ENCODE measurements around the gene TNS1. TPM values are rescaled to one million over a fixed set of nuclear protein-coding genes. Genes with fewer than 3 reads are reported as not detected.
A peak's percentile ranks its signal among the peaks of the same experiment; 100 is the strongest.

TNS1 gene
- total and polyA plus RNA-seq, 2 donors from 2014 or later = 44.8 to 471 TPM

GRCh38 chr2:217836901-217837491, 165.8 kb downstream of the TNS1 start:
- intact Hi-C loops (cut with DNase I) = no loop called here
- no peaks in the 10 kb centered on the region for H3K27me3 ChIP-seq (ENCODE audit: control insufficient read depth, insufficient read depth, low read length)
- H3K27ac ChIP-seq (ENCODE audit: low read depth in 2 of 2, low read length in 2 of 2) = peak overlapping the region; percentile 23 to 45
- H3K9me3 ChIP-seq (ENCODE audit: control insufficient read depth in 2 of 3, insufficient read depth in 1 of 3, low read length in 3 of 3) = no peaks in the 10 kb centered on the region
- DNase-seq (peak in 1 of 5 donors; percentile 85), FAIRE-seq (no peak)
- no peak overlapping the region for H3K9ac ChIP-seq (ENCODE audit: low read length in 3 of 3)
- H3K4me3 ChIP-seq (ENCODE audit: low read length in 3 of 3) = no peak overlapping the region
- peaks cover 0 to 35% (median 28%) of the 10 kb centered on the region in 3 donors for H3K4me1 ChIP-seq (ENCODE audit: control insufficient read depth in 2 of 3, insufficient read depth in 2 of 3, low read depth in 1 of 3, low read length in 3 of 3)
- H3K36me3 ChIP-seq (ENCODE audit: control insufficient read depth in 2 of 3, insufficient read depth in 3 of 3, low read length in 3 of 3) = peaks cover 0 to 67% (median 47%) of the 10 kb centered on the region in 3 donors
- TF ChIP-seq, protein P1, sequence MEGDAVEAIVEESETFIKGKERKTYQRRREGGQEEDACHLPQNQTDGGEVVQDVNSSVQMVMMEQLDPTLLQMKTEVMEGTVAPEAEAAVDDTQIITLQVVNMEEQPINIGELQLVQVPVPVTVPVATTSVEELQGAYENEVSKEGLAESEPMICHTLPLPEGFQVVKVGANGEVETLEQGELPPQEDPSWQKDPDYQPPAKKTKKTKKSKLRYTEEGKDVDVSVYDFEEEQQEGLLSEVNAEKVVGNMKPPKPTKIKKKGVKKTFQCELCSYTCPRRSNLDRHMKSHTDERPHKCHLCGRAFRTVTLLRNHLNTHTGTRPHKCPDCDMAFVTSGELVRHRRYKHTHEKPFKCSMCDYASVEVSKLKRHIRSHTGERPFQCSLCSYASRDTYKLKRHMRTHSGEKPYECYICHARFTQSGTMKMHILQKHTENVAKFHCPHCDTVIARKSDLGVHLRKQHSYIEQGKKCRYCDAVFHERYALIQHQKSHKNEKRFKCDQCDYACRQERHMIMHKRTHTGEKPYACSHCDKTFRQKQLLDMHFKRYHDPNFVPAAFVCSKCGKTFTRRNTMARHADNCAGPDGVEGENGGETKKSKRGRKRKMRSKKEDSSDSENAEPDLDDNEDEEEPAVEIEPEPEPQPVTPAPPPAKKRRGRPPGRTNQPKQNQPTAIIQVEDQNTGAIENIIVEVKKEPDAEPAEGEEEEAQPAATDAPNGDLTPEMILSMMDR (IDR thresholded peaks at IDR 0.05; ENCODE audit: borderline replicate concordance, extremely low read depth, insufficient read depth) = no peak

DNA sequence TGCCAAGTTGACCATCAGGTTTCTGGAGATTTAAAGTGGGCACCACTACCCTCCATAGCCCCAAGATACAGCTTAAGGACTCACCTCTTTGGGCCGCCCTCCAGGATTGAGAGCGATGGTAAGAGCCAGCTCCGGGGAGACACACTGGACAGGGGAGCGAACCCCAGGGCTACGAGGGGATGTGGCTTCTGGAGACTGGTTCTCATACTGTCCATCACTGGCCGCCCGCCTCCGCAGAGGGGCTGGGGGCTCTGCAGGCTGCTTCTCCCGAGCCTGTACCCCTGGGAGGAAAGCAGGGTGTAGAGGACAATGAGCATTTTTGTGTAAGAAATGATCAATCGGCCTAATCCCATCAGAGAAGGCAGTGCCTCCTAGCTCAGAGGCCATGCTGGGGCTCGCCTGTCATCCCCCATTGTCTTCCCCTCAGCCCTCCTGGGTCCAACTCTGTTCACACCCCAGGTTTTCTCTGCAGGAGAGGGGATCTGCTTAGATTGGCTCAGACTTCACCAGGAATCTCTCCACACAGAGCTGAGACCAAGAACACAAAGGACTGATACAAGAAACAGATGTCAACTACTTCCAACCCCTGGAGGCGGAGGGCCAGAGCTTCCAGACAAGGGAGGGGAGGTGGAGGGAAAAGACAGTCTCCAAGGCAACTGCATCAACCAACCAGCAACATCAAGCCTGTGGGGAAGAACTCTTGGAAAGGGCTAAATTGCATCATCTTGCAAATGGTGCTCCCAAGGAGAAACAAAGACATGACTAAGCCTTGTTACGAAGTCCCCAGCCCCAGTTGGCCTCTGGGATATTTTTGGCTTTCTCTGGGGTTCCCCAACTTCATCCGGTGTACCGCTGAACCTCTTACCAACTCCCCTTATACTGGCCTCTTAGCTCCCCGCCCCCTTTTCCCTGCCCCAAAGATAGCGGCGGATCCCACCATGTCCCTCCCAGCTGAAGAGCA, 166.6 kb downstream of the TNS1 start:
- Histone ChIP-seq H3K27me3 (ENCODE audit: control insufficient read depth, insufficient read depth, low read length) (no peaks in the 10 kb centered on the region), H3K4me1 (ENCODE audit: control insufficient read depth in 2 of 3, insufficient read depth in 2 of 3, low read depth in 1 of 3, low read length in 3 of 3) (peaks cover 0 to 28% (median 23%) of the 10 kb centered on the region in 3 donors), H3K36me3 (ENCODE audit: control insufficient read depth in 2 of 3, insufficient read depth in 3 of 3, low read length in 3 of 3) (peaks cover 0 to 68% (median 44%) of the 10 kb centered on the region in 3 donors), H3K9me3 (ENCODE audit: control insufficient read depth in 2 of 3, insufficient read depth in 1 of 3, low read length in 3 of 3) (no peaks in the 10 kb centered on the region), H3K9ac (ENCODE audit: low read length in 3 of 3) (no peak overlapping the region), H3K4me3 (ENCODE audit: low read length in 3 of 3) (no peak overlapping the region), H3K27ac (ENCODE audit: low read depth in 2 of 2, low read length in 2 of 2) (peak overlapping the region; percentile 23 to 45)
- FAIRE-seq (no peak), DNase-seq (peak in 4 of 5 donors; percentile 39 to 86 (median 60))
- intact Hi-C loops (cut with DNase I) = no loop called here
- TF ChIP-seq, protein P1 (IDR thresholded peaks at IDR 0.05; ENCODE audit: borderline replicate concordance, extremely low read depth, insufficient read depth) = no peak

- Histone ChIP-seq H3K9me3 (ENCODE audit: control insufficient read depth in 2 of 3, insufficient read depth in 1 of 3, low read length in 3 of 3) (no peaks in the 10 kb centered on the region), H3K27me3 (ENCODE audit: control insufficient read depth, insufficient read depth, low read length) (no peaks in the 10 kb centered on the region), H3K4me3 (ENCODE audit: low read length in 3 of 3) (no peak overlapping the region), H3K4me1 (ENCODE audit: control insufficient read depth in 2 of 3, insufficient read depth in 2 of 3, low read depth in 1 of 3, low read length in 3 of 3) (peaks cover 0 to 30% (median 17%) of the 10 kb centered on the region in 3 donors), H3K9ac (ENCODE audit: low read length in 3 of 3) (no peak overlapping the region), H3K27ac (ENCODE audit: low read depth in 2 of 2, low read length in 2 of 2) (peak overlapping the region in 1 of 2 donors; percentile 14), H3K36me3 (ENCODE audit: control insufficient read depth in 2 of 3, insufficient read depth in 3 of 3, low read length in 3 of 3) (peaks cover 0 to 69% (median 54%) of the 10 kb centered on the region in 3 donors)
- intact Hi-C loops (cut with DNase I) = no loop called here
- no peak for DNase-seq
- TF ChIP-seq, protein P1 (IDR thresholded peaks at IDR 0.05; ENCODE audit: borderline replicate concordance, extremely low read depth, insufficient read depth) = no peak
- FAIRE-seq = no peak
These were observed 167.9 kb downstream of the TNS1 start for GRCh38 chr2:217834744-217835513.
